ENCODE results near the gene AADAT.

DNA sequence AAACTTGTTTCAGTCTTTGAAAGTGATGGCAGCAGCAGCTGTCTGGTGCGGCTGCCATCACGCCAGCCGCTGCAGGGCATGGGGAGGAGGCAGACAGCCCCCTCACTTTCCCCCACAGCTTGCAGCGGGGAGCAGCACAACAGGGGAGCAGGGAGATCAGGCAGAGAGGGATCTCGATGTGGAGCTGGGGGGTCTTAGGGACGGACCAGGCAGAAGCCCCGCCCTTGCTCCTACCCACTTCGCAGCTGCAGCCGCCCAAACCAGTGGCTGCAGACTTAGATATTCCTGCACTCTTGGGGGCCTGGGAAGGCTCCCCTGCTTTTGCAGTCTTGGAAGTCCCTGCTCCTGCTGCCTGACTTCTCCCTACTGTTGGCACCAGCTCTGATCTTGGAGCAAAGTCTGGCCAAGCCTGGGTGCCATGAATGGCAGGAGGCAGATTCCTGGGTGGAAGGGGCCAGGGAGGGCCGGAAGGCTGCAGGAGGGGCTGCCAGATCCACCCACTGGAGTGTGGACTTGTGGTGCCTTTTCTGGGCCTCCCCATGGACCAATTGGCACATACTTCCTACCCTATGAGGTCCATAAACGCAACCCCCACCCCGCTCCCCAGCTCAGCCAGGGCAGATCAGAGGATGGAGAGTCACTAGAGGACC, 49.6 kb downstream of the AADAT start:
- TF ChIP-seq YY1 (IDR thresholded peaks at IDR 0.05; ENCODE audit: insufficient read depth, insufficient read length): no peak
- TF ChIP-seq ZNF274 (IDR thresholded peaks at IDR 0.05; ENCODE audit: low read depth, low read length): no peak
- no peak for TF ChIP-seq SUZ12 (IDR thresholded peaks at IDR 0.05; ENCODE audit: extremely low read depth, insufficient read depth, insufficient read length)
